GM12875 (cell line): ENCODE results near the gene CDH6.

Source experiments
- H3K4me3 ChIP-seq: one replicate; pipeline ENCODE4 v1.5.1; 2011; ENCODE audit warnings: low read depth, low read length, control low read depth
- CTCF ChIP-seq: IDR thresholded peaks from 2 replicates; pipeline ENCODE4 v1.5.1; 2011; ENCODE audit warnings: low read depth, mild to moderate bottlenecking, control low read depth, inconsistent platforms, low read length, moderate library complexity, borderline replicate concordance; ENCODE audit not compliant: insufficient read depth

Gene CDH6

GRCh38 chr5:31196309-31196708 is 2.8 kb downstream of the CDH6 start:
- no peak overlapping the region for H3K4me3 ChIP-seq
- TF ChIP-seq CTCF, result no peak

GRCh38 chr5:31197183-31197582 is 3.7 kb downstream of the CDH6 start:
- no peak overlapping the region for H3K4me3 ChIP-seq
- no peak for TF ChIP-seq CTCF

GRCh38 chr5:31204958-31205357 is 11.5 kb downstream of the CDH6 start:
- H3K4me3 ChIP-seq, result no peak overlapping the region
- TF ChIP-seq CTCF, result no peak

GRCh38 chr5:31208043-31208442 is 14.6 kb downstream of the CDH6 start:
- no peak for TF ChIP-seq CTCF
- no peak overlapping the region for H3K4me3 ChIP-seq

- no peak for TF ChIP-seq CTCF
- H3K4me3 ChIP-seq, result no peak overlapping the region
Observed at GRCh38 chr5:31209334-31209733, 15.8 kb downstream of the CDH6 start.

- H3K4me3 ChIP-seq, result no peak overlapping the region
- no peak for TF ChIP-seq CTCF
Observed at GRCh38 chr5:31211098-31211497, 17.6 kb downstream of the CDH6 start.

GRCh38 chr5:31213257-31213656 is 19.8 kb downstream of the CDH6 start:
- no peak overlapping the region for H3K4me3 ChIP-seq
- TF ChIP-seq CTCF, result no peak
